ENCODE measurements around the gene BCAR3.
"Not testable (repeated sequence)": the region's sequence is repeated elsewhere in the genome, so short reads cannot be mapped to it uniquely, and the experiment has no call there.

Gene BCAR3

GRCh38 chr1:93687542-93687941 is 5.9 kb upstream of the BCAR3 start:
- DNase-seq, result no peak

- no peak for DNase-seq
These were observed 5.0 kb upstream of the BCAR3 start for GRCh38 chr1:93686504-93687250.

GRCh38 chr1:93685918-93686317 is 4.3 kb upstream of the BCAR3 start:
- no peak for DNase-seq

GRCh38 chr1:93683234-93683633 is 1.6 kb upstream of the BCAR3 start:
- no peak for DNase-seq

- DNase-seq, result no peak
These were observed 364 bp upstream of the BCAR3 start for GRCh38 chr1:93681989-93682412.

GRCh38 chr1:93680420-93681100 is 1.1 kb downstream of the BCAR3 start:
- DNase-seq, result peak; percentile 66

- DNase-seq, result no peak
These were observed 1.6 kb downstream of the BCAR3 start for GRCh38 chr1:93680076-93680419.

GRCh38 chr1:93679546-93679945 is 2.1 kb downstream of the BCAR3 start:
- DNase-seq, result no peak

GRCh38 chr1:93678946-93679480 is 2.6 kb downstream of the BCAR3 start:
- DNase-seq, result no peak

- no peak for DNase-seq
These were observed 3.1 kb downstream of the BCAR3 start for GRCh38 chr1:93678491-93678890.

- no peak for DNase-seq
These were observed 3.9 kb downstream of the BCAR3 start for GRCh38 chr1:93677729-93678128.

- no peak for DNase-seq
These were observed 5.2 kb downstream of the BCAR3 start for GRCh38 chr1:93676427-93676826.

GRCh38 chr1:93675931-93676330 is 5.7 kb downstream of the BCAR3 start:
- no peak for DNase-seq

- no peak for DNase-seq
These were observed 6.4 kb downstream of the BCAR3 start for GRCh38 chr1:93675271-93675670.

GRCh38 chr1:93674071-93674470 is 7.6 kb downstream of the BCAR3 start:
- DNase-seq, result not testable (repeated sequence)

GRCh38 chr1:93673163-93673829 is 8.3 kb downstream of the BCAR3 start:
- no peak for DNase-seq

GRCh38 chr1:93672477-93673162 is 9.0 kb downstream of the BCAR3 start:
- no peak for DNase-seq

- DNase-seq, result no peak
These were observed 9.6 kb downstream of the BCAR3 start for GRCh38 chr1:93672069-93672468.

- no peak for DNase-seq
These were observed 10.5 kb downstream of the BCAR3 start for GRCh38 chr1:93671099-93671621.

- peak; percentile 86 for DNase-seq
These were observed 11.5 kb downstream of the BCAR3 start for GRCh38 chr1:93670141-93670540.

GRCh38 chr1:93669369-93669768 is 12.3 kb downstream of the BCAR3 start:
- no peak for DNase-seq

- no peak for DNase-seq
These were observed 12.7 kb downstream of the BCAR3 start for GRCh38 chr1:93668951-93669350.

- no peak for DNase-seq
These were observed 13.5 kb downstream of the BCAR3 start for GRCh38 chr1:93668121-93668520.
